ENCODE measurements around the gene SPINK8. TPM values are rescaled to one million over a fixed set of nuclear protein-coding genes. Genes with fewer than 3 reads are reported as not detected.
A peak's percentile ranks its signal among the peaks of the same experiment; 100 is the strongest.
"Not testable (repeated sequence)": the region's sequence is repeated elsewhere in the genome, so short reads cannot be mapped to it uniquely, and the experiment has no call there.

The SPINK8 gene
- total RNA-seq, 4 donors from 2014 or later, result not detected

DNA sequence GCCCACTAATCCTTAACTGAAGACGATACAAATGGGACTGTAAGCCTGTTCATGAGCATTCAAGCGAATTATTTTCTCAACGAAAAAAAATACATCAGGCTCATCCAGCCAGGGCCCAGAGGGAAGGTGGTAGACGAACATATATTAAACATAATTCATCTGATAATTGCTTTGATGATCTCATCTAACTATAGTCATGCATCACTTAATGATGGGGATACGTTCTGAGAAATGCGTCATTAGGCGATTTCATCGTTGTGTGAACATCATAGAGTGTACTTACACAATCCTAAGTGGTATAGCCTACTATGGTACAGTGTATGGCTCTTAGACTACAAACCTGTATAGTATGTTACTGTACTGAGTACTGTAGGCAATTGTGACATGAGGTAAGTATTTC lies 10.0 kb upstream of the SPINK8 start:
- H3K27me3 ChIP-seq, result no peaks in the 10 kb centered on the region
- no peak overlapping the region for H3K27ac ChIP-seq
- H3K9me3 ChIP-seq, result no peaks in the 10 kb centered on the region
- TF ChIP-seq POLR2A (IDR thresholded peaks at IDR 0.05), result no peak
- TF ChIP-seq, protein P1, sequence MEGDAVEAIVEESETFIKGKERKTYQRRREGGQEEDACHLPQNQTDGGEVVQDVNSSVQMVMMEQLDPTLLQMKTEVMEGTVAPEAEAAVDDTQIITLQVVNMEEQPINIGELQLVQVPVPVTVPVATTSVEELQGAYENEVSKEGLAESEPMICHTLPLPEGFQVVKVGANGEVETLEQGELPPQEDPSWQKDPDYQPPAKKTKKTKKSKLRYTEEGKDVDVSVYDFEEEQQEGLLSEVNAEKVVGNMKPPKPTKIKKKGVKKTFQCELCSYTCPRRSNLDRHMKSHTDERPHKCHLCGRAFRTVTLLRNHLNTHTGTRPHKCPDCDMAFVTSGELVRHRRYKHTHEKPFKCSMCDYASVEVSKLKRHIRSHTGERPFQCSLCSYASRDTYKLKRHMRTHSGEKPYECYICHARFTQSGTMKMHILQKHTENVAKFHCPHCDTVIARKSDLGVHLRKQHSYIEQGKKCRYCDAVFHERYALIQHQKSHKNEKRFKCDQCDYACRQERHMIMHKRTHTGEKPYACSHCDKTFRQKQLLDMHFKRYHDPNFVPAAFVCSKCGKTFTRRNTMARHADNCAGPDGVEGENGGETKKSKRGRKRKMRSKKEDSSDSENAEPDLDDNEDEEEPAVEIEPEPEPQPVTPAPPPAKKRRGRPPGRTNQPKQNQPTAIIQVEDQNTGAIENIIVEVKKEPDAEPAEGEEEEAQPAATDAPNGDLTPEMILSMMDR (IDR thresholded peaks at IDR 0.05), result no peak
- intact Hi-C loops (cut with DNase I), result no loop called here
- no peak overlapping the region for H3K4me3 ChIP-seq (replicated peaks in 1 of 3)
- 74 to 83% methylated on average over 8 of the region's 8 CpGs for WGBS, 2 donors
- DNase-seq, result no peak
- H3K36me3 ChIP-seq, result no peaks in the 10 kb centered on the region
- no peaks in the 10 kb centered on the region for H3K4me1 ChIP-seq

DNA sequence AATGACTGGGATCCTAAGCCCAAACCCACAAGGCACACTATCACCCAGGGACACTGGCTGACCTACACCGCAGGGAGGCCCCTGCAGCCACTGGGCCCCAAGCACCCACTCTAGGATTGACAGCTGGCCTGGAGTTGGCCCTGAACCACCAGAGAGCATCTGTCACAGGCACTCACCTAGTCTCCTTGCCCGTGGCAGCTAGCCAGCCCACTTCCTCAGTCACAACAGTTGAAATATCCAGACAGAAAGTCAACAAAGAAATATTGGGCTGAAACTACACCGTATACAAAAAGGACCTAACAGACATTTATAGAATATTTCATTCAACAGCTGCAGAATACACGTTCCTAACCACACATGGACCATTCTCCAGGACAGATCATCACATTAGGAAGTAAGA lies 5.2 kb upstream of the SPINK8 start:
- Histone ChIP-seq H3K4me3 (replicated peaks in 1 of 3) (no peak overlapping the region), H3K4me1 (no peaks in the 10 kb centered on the region), H3K9me3 (no peaks in the 10 kb centered on the region), H3K27me3 (no peaks in the 10 kb centered on the region), H3K36me3 (no peaks in the 10 kb centered on the region), H3K27ac (no peak overlapping the region)
- WGBS, 2 donors, result 35 to 48% methylated on average over 3 to 4 of the region's 4 CpGs
- no peak for TF ChIP-seq POLR2A (IDR thresholded peaks at IDR 0.05)
- TF ChIP-seq, protein P1 (IDR thresholded peaks at IDR 0.05), result no peak
- intact Hi-C loops (cut with DNase I), result no loop called here
- DNase-seq, result peak in 1 of 2 donors; percentile 4

DNA sequence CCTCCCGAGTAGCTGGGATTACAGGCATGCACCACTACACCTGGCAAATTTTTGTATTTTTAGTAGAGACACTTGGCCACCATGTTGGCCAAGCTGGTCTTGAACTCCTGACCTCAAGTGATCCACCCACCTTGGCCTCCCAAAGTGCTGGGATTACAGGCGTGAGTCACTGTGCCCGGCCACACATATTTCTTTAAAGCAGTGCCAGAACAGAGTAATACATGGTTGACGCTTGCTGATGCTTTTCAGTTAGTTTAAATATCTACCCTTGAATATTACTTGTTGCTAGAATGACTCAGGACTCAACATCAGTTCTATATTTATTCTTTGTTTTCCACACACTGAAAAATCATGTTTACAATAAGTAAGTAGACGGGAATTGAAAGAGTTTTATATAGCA lies 4.1 kb upstream of the SPINK8 start:
- H3K27me3 ChIP-seq; H3K36me3 ChIP-seq; H3K9me3 ChIP-seq; DNase-seq; intact Hi-C loops (cut with DNase I); H3K27ac ChIP-seq; H3K4me1 ChIP-seq; H3K4me3 ChIP-seq (replicated peaks in 1 of 3): not testable (repeated sequence)
- 83% methylated on average over 5 of the region's 5 CpGs for WGBS, 2 donors

DNA sequence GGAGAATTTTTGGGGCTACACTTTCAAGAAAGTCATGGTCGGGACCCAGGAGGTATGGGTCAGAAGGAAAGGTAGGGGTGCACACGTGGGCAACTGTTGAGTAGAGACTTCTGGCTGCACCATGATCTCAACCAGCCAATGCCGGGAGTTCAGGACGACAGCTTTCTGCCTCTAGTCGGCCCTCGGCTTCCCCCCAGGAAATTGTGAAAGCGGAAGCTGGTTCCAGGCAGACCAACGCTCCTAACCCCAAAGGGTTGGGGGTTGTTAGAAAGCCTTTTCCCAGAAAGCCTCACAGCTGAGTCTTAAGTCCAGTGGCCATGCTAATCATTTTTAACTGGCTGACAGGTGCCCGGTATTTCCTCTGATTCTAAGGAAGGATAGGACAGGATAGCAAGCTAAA lies 1.8 kb upstream of the SPINK8 start:
- H3K27ac ChIP-seq; intact Hi-C loops (cut with DNase I); H3K4me3 ChIP-seq (replicated peaks in 1 of 3); H3K4me1 ChIP-seq; DNase-seq; H3K36me3 ChIP-seq; H3K27me3 ChIP-seq; H3K9me3 ChIP-seq: not testable (repeated sequence)
- WGBS, 2 donors, result 75 to 82% methylated on average over 9 of the region's 9 CpGs

DNA sequence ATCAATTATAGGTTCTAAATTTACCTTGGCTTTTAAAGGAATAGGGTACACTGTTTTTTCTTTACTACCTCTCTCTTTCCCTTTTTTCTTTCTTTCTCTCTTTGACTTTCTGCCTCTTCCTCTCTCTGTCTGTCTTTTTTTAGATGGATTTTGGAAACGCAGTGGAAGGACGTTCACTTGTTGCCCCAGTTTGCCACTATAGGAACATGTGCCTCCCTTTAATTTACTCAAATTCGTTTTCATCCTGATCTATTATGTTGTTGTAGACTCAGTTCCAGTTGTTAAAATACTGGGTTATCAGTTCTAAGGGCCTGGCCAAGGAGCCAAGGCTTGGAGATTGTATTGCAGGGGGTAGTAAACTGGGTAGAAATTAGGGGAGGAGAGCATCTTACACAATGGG lies 1.1 kb upstream of the SPINK8 start:
- WGBS, 2 donors, result 85 to 89% methylated on average over 3 of the region's 3 CpGs
- H3K27me3 ChIP-seq, result no peaks in the 10 kb centered on the region
- H3K27ac ChIP-seq, result no peak overlapping the region
- H3K9me3 ChIP-seq, result no peaks in the 10 kb centered on the region
- H3K4me3 ChIP-seq (replicated peaks in 1 of 3), result no peak overlapping the region
- no peak for DNase-seq
- intact Hi-C loops (cut with DNase I), result no loop called here
- H3K4me1 ChIP-seq, result no peaks in the 10 kb centered on the region
- TF ChIP-seq, protein P1 (IDR thresholded peaks at IDR 0.05), result no peak
- TF ChIP-seq POLR2A (IDR thresholded peaks at IDR 0.05), result no peak
- no peaks in the 10 kb centered on the region for H3K36me3 ChIP-seq

DNA sequence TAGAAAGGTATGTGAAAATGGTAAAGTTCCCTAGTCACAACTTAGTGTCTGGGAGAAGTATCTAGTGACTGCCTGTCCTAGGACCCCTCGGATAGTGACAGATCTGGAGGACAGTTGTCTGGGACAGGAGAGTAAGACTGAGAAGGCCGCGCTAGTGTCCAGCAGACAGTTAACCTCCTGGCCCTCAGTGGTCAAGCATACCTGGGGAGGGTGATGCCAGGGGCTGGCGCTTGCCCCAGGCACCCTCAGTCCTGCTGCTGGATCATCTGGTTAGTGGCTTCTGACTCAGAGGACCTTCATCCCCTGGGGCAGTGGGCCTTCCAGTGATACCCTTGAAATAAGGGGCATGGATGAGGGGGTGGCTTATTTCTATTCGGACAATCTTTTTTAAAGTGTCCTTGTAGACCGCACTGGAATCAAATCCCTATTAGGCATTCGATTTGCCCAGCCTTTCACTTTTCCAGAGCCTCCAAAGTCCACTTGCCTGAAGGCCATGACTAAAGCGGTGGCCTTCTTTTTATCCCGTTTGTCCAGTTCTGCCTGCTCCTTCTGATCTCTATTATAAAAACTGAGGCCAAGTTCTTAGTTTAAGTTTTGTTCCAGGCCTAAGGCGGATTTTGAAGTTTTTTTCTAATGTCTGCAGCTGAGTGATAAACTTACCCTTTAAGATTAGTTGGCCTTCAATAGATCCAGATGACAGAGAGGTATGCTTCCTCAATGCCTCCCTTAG lies 1.6 kb downstream of the SPINK8 start:
- H3K36me3 ChIP-seq; H3K9me3 ChIP-seq; H3K4me1 ChIP-seq; H3K27ac ChIP-seq; DNase-seq; H3K27me3 ChIP-seq; intact Hi-C loops (cut with DNase I); H3K4me3 ChIP-seq (replicated peaks in 1 of 3): not testable (repeated sequence)
- WGBS, 2 donors, result 93 to 94% methylated on average over 10 of the region's 10 CpGs
